ENCODE measurements around the gene GAB4.

DNA sequence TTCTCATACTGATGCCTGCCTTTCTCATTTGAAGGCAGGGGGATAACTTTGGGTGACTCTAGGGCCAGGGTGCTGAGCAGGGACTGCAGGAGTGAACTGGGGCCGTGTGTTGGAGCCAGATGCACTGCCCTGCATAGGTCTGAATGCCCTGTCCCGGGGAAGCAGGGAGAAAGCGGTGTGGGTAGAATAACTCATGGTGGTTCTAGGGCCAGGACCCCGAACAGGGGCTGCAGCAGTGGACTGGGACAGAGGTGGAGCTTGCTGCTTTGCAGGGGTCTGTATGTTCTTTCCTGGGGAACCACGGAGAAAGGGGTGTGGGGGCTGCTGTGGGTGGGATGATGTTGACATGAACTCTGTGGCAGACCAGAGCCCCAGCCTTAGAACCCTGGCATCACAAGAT is 52.9 kb downstream of the GAB4 start:
- no peak for TF ChIP-seq CTCF (IDR thresholded peaks at IDR 0.05; ENCODE audit: poor library complexity)
- no peak for TF ChIP-seq EZH2 (IDR thresholded peaks at IDR 0.05; ENCODE audit: borderline replicate concordance)
- TF ChIP-seq EZH2phosphoT487 (IDR thresholded peaks at IDR 0.05; ENCODE audit: low read depth, severe bottlenecking, unreplicated experiment), result no peak

Data from hepatocyte (in vitro differentiated cells).